ENCODE data around the gene IFNG. TPM values are rescaled to one million over a fixed set of nuclear protein-coding genes. Genes with fewer than 3 reads are reported as not detected.

Gene IFNG
- total and polyA plus RNA-seq, 8 donors, result 0.18 to 0.60 TPM; not detected in 6

GRCh38 chr12:68111995-68112394 is 47.5 kb downstream of the IFNG start:
- H3K27ac ChIP-seq, result no peak overlapping the region
- H3K9me3 ChIP-seq, result no peaks in the 10 kb centered on the region
- no peaks in the 10 kb centered on the region for H3K4me1 ChIP-seq
- DNase-seq (no peak), ATAC-seq (no peak)
- no peak overlapping the region for H3K4me3 ChIP-seq
- no peaks in the 10 kb centered on the region for H3K27me3 ChIP-seq
- intact Hi-C loops (cut with DNase I), result no loop called here
- H3K36me3 ChIP-seq, result no peaks in the 10 kb centered on the region
- no peak for TF ChIP-seq CTCF (IDR thresholded peaks at IDR 0.05)

GRCh38 chr12:68109444-68110217 is 49.9 kb downstream of the IFNG start:
- DNase-seq, result no peak
- no peaks in the 10 kb centered on the region for H3K4me1 ChIP-seq
- H3K36me3 ChIP-seq, result no peaks in the 10 kb centered on the region
- TF ChIP-seq CTCF (IDR thresholded peaks at IDR 0.05), result no peak
- no peak overlapping the region for H3K27ac ChIP-seq
- no peak for ATAC-seq
- H3K27me3 ChIP-seq, result no peaks in the 10 kb centered on the region
- intact Hi-C loops (cut with DNase I), result no loop called here
- H3K4me3 ChIP-seq, result no peak overlapping the region
- no peaks in the 10 kb centered on the region for H3K9me3 ChIP-seq

GRCh38 chr12:68109001-68109400 is 50.5 kb downstream of the IFNG start:
- Histone ChIP-seq H3K27ac (no peak overlapping the region), H3K36me3 (no peaks in the 10 kb centered on the region), H3K9me3 (no peaks in the 10 kb centered on the region), H3K4me1 (no peaks in the 10 kb centered on the region), H3K4me3 (no peak overlapping the region), H3K27me3 (no peaks in the 10 kb centered on the region)
- ATAC-seq, result no peak
- TF ChIP-seq CTCF (IDR thresholded peaks at IDR 0.05), result no peak
- DNase-seq, result no peak
- intact Hi-C loops (cut with DNase I), result no loop called here

- intact Hi-C loops (cut with DNase I), result no loop called here
- no peak overlapping the region for H3K27ac ChIP-seq
- no peaks in the 10 kb centered on the region for H3K4me1 ChIP-seq
- no peaks in the 10 kb centered on the region for H3K36me3 ChIP-seq
- DNase-seq, result no peak
- TF ChIP-seq CTCF (IDR thresholded peaks at IDR 0.05), result no peak
- ATAC-seq, result no peak
- H3K9me3 ChIP-seq, result no peaks in the 10 kb centered on the region
- H3K4me3 ChIP-seq, result no peak overlapping the region
- no peaks in the 10 kb centered on the region for H3K27me3 ChIP-seq
These were observed 52.9 kb downstream of the IFNG start for GRCh38 chr12:68106660-68107059.

- Histone ChIP-seq H3K4me3 (no peak overlapping the region), H3K27me3 (no peaks in the 10 kb centered on the region), H3K9me3 (no peaks in the 10 kb centered on the region), H3K27ac (no peak overlapping the region), H3K4me1 (no peaks in the 10 kb centered on the region), H3K36me3 (no peaks in the 10 kb centered on the region)
- ATAC-seq (peak; percentile 47), DNase-seq (no peak)
- no peak for TF ChIP-seq CTCF (IDR thresholded peaks at IDR 0.05)
- intact Hi-C loops (cut with DNase I), result no loop called here
These were observed 53.4 kb downstream of the IFNG start for GRCh38 chr12:68106160-68106559.

Other genes with a start within 250 kb of the IFNG start
- under 1 TPM; 0.23 to 0.71 TPM for gene IFNG-AS1, start 170.3 kb downstream of the IFNG start, total RNA-seq
- gene IFNG-AS1, start 170.3 kb downstream of the IFNG start, polyA plus RNA-seq (ENCODE audit: insufficient read length in 6 of 6), result under 1 TPM in 2 of 6 donors, not detected in 4; 0.18 to 0.26 TPM
- gene IL26, start 66.1 kb upstream of the IFNG start, total RNA-seq, result not detected
- not detected for gene IL26, start 66.1 kb upstream of the IFNG start, polyA plus RNA-seq (ENCODE audit: insufficient read length in 6 of 6)
- gene IL22, start 93.9 kb upstream of the IFNG start, total RNA-seq, result not detected
- not detected for gene IL22, start 93.9 kb upstream of the IFNG start, polyA plus RNA-seq (ENCODE audit: insufficient read length in 6 of 6)
- 10 to 100 TPM in 1 of 2 donors, 1 to 10 TPM in 1; 9.3 to 14.6 TPM for gene MDM1, start 172.6 kb upstream of the IFNG start, total RNA-seq
- gene MDM1, start 172.6 kb upstream of the IFNG start, polyA plus RNA-seq (ENCODE audit: insufficient read length in 6 of 6), result 10 to 100 TPM; 38.5 to 47.5 (median 43.8) TPM

Data from left lung (tissue), 10 donors.